HG03565 (cell line): Measurements from ENCODE around the gene AKAP3.
A peak's percentile ranks its signal among the peaks of the same experiment; 100 is the strongest.

ENCODE experiments used
- ATAC-seq: cut with Tn5 transposase; IDR thresholded peaks from one replicate; pipeline ENCODE4 v1.9.1; 2021; ENCODE audit warnings: mild to moderate bottlenecking, moderate library complexity; ENCODE audit not compliant: unreplicated experiment

AKAP3 gene

GRCh38 chr12:4648501-4649357 lies at the start of gene AKAP3, which contains the start of gene NDUFA9:
Gene AKAP3 (minus strand): TSS chr12:4649051. CDS start chr12:4638196, 10,855 bp downstream.
Gene NDUFA9 (plus strand): TSS chr12:4649114. CDS start chr12:4649127, 13 bp downstream.
- peak; percentile 71 for ATAC-seq

GRCh38 chr12:4690760-4691159 lies 41.9 kb upstream of the AKAP3 start:
- ATAC-seq: no peak

GRCh38 chr12:4685317-4685716 lies 36.5 kb upstream of the AKAP3 start:
- ATAC-seq: no peak

GRCh38 chr12:4681732-4682131 lies 32.9 kb upstream of the AKAP3 start:
- no peak for ATAC-seq

GRCh38 chr12:4679711-4680110 lies 30.9 kb upstream of the AKAP3 start:
- ATAC-seq: no peak

GRCh38 chr12:4665236-4665635 lies 16.4 kb upstream of the AKAP3 start:
- ATAC-seq: no peak

- no peak for ATAC-seq
Observed at GRCh38 chr12:4663971-4664505, 15.2 kb upstream of the AKAP3 start.

GRCh38 chr12:4653691-4654090 lies 4.8 kb upstream of the AKAP3 start:
- ATAC-seq: no peak

GRCh38 chr12:4653257-4653656 lies 4.4 kb upstream of the AKAP3 start:
- ATAC-seq: no peak

GRCh38 chr12:4649358-4649661 lies 459 bp upstream of the AKAP3 start:
- no peak for ATAC-seq

GRCh38 chr12:4648104-4648500 lies 749 bp downstream of the AKAP3 start:
- ATAC-seq: no peak

GRCh38 chr12:4645023-4645422 lies 3.8 kb downstream of the AKAP3 start:
- no peak for ATAC-seq

GRCh38 chr12:4643747-4644146 lies 5.1 kb downstream of the AKAP3 start:
- no peak for ATAC-seq

- no peak for ATAC-seq
Observed at GRCh38 chr12:4630262-4630661, 18.6 kb downstream of the AKAP3 start.

- ATAC-seq: no peak
Observed at GRCh38 chr12:4628406-4628805, 20.4 kb downstream of the AKAP3 start.

GRCh38 chr12:4626543-4626942 lies 22.3 kb downstream of the AKAP3 start:
- ATAC-seq: no peak

- no peak for ATAC-seq
Observed at GRCh38 chr12:4621511-4621910, 27.3 kb downstream of the AKAP3 start.

GRCh38 chr12:4615667-4616066 lies 33.2 kb downstream of the AKAP3 start:
- no peak for ATAC-seq

- ATAC-seq: no peak
Observed at GRCh38 chr12:4610481-4610880, 38.4 kb downstream of the AKAP3 start.

- no peak for ATAC-seq
Observed at GRCh38 chr12:4609071-4609470, 39.8 kb downstream of the AKAP3 start.

- ATAC-seq: no peak
Observed at GRCh38 chr12:4607056-4607455, 41.8 kb downstream of the AKAP3 start.

GRCh38 chr12:4604684-4605193 lies 44.1 kb downstream of the AKAP3 start:
- ATAC-seq: peak; percentile 89
